Diencephalon (tissue), 1 donor: ENCODE measurements around the gene GZMA. TPM values are rescaled to one million over a fixed set of nuclear protein-coding genes. Genes with fewer than 3 reads are reported as not detected.

Experiments used
- total RNA-seq: library from RNA; depleted of rRNA; stranded (reverse); fragments of >200 nt; gene quantifications from one replicate; pipeline ENCODE4 v1.2.3, GENCODE V29; 2014

Gene GZMA
- total RNA-seq = not detected

GRCh38 chr5:55102348-55102747, at the start of gene GZMA:
Gene GZMA, plus strand, starts transcription at chr5:55102646. Its CDS starts 37 bp downstream, at chr5:55102683.

Other genes starting within 250 kb of the GZMA start
- 2.3 TPM for gene ESM1, start 117.1 kb upstream of the GZMA start, total RNA-seq
- not detected for gene GZMK, start 78.4 kb upstream of the GZMA start, total RNA-seq
- gene GPX8, start 57.5 kb downstream of the GZMA start, total RNA-seq = 4.2 TPM
- 1.6 TPM for gene CDC20B, start 70.5 kb downstream of the GZMA start, total RNA-seq
- not detected for gene MCIDAS, start 124.7 kb downstream of the GZMA start, total RNA-seq
- 0.69 TPM for gene CCNO, start 131.0 kb downstream of the GZMA start, total RNA-seq
- 44.5 TPM for gene DHX29, start 205.0 kb downstream of the GZMA start, total RNA-seq
- 107 TPM for gene MTREX, start 205.3 kb downstream of the GZMA start, total RNA-seq